Activated T-cell treated with anti-CD3 and anti-CD28 coated beads, Interleukin-2, amount 50 U/mL, for 24 hours (primary cell): ENCODE measurements around the gene BTBD1.

Experiments used
- DNase-seq: peaks from one replicate; pipeline ENCODE4 v3.0.0-alpha.2; 2020
- H3K27ac Mint-ChIP-seq: 2 replicates; pipeline ENCODE4 v1.8.0; 2020; ENCODE audit warnings: mild to moderate bottlenecking, mixed read lengths
- H3K27me3 Mint-ChIP-seq: 2 replicates; pipeline ENCODE4 v1.8.0; 2020; ENCODE audit warnings: mixed read lengths
- H3K36me3 Mint-ChIP-seq: 2 replicates; pipeline ENCODE4 v1.8.0; 2020; ENCODE audit warnings: low read depth, mixed read lengths
- H3K4me1 Mint-ChIP-seq: 2 replicates; pipeline ENCODE4 v1.8.0; 2020; ENCODE audit warnings: low read depth, mixed read lengths
- H3K4me3 Mint-ChIP-seq: 2 replicates; pipeline ENCODE4 v1.8.0; 2020; ENCODE audit warnings: mild to moderate bottlenecking, moderate library complexity, mixed read lengths
- H3K9me3 Mint-ChIP-seq: 2 replicates; pipeline ENCODE4 v1.8.0; 2020; ENCODE audit warnings: mixed read lengths

BTBD1 gene

GRCh38 chr15:83066734-83067637 lies at the start of gene BTBD1:
BTBD1 (minus strand) TSS chr15:83067252; CDS start chr15:83067151, 101 bp downstream.
- Mint-ChIP-seq H3K27ac (peak within 1 kb of the TSS; percentile 92), H3K4me3 (no peak within 1 kb of the TSS)

GRCh38 chr15:83115831-83116565 lies 48.9 kb upstream of the BTBD1 start:
- peaks cover 7% of the 10 kb centered on the region for H3K27me3 Mint-ChIP-seq
- DNase-seq: no peak
- H3K4me1 Mint-ChIP-seq: peaks cover 4% of the 10 kb centered on the region
- H3K4me3 Mint-ChIP-seq: no peak overlapping the region
- no peaks in the 10 kb centered on the region for H3K36me3 Mint-ChIP-seq
- H3K27ac Mint-ChIP-seq: peak overlapping the region; percentile 57
- H3K9me3 Mint-ChIP-seq: no peaks in the 10 kb centered on the region

More at GRCh38 chr15:83066734-83067637, at the start of gene BTBD1:
- Mint-ChIP-seq H3K9me3 (peaks cover 6% of the 10 kb centered on the region), H3K4me1 (peaks cover 16% of the 10 kb centered on the region), H3K27me3 (no peaks in the 10 kb centered on the region), H3K36me3 (peaks cover 4% of the 10 kb centered on the region)
- DNase-seq: peak; percentile 91

- no peak for DNase-seq
- Mint-ChIP-seq H3K4me1 (peaks cover 4% of the 10 kb centered on the region), H3K36me3 (no peaks in the 10 kb centered on the region), H3K9me3 (no peaks in the 10 kb centered on the region), H3K27me3 (peaks cover 10% of the 10 kb centered on the region), H3K4me3 (no peak overlapping the region), H3K27ac (peak overlapping the region; percentile 57)
Measured at GRCh38 chr15:83115410-83115809, 48.4 kb upstream of the BTBD1 start.

GRCh38 chr15:83114856-83115255 lies 47.8 kb upstream of the BTBD1 start:
- H3K27ac Mint-ChIP-seq: no peak overlapping the region
- peaks cover 4% of the 10 kb centered on the region for H3K4me1 Mint-ChIP-seq
- H3K36me3 Mint-ChIP-seq: no peaks in the 10 kb centered on the region
- DNase-seq: no peak
- H3K4me3 Mint-ChIP-seq: no peak overlapping the region
- H3K9me3 Mint-ChIP-seq: no peaks in the 10 kb centered on the region
- peaks cover 16% of the 10 kb centered on the region for H3K27me3 Mint-ChIP-seq

- Mint-ChIP-seq H3K27me3 (peaks cover 23% of the 10 kb centered on the region), H3K4me1 (peaks cover 4% of the 10 kb centered on the region), H3K36me3 (no peaks in the 10 kb centered on the region), H3K4me3 (no peak overlapping the region), H3K27ac (no peak overlapping the region), H3K9me3 (no peaks in the 10 kb centered on the region)
- DNase-seq: no peak
Measured at GRCh38 chr15:83113881-83114674, 47.0 kb upstream of the BTBD1 start.

GRCh38 chr15:83112956-83113299 lies 45.9 kb upstream of the BTBD1 start:
- DNase-seq: no peak
- Mint-ChIP-seq H3K27me3 (peaks cover 35% of the 10 kb centered on the region), H3K4me3 (no peak overlapping the region), H3K36me3 (no peaks in the 10 kb centered on the region), H3K27ac (no peak overlapping the region), H3K4me1 (peaks cover 10% of the 10 kb centered on the region), H3K9me3 (no peaks in the 10 kb centered on the region)

GRCh38 chr15:83112233-83112955 lies 45.3 kb upstream of the BTBD1 start:
- Mint-ChIP-seq H3K36me3 (no peaks in the 10 kb centered on the region), H3K4me1 (peaks cover 10% of the 10 kb centered on the region), H3K27ac (no peak overlapping the region), H3K27me3 (peaks cover 36% of the 10 kb centered on the region), H3K9me3 (no peaks in the 10 kb centered on the region), H3K4me3 (no peak overlapping the region)
- DNase-seq: no peak

GRCh38 chr15:83111149-83111548 lies 44.1 kb upstream of the BTBD1 start:
- no peak overlapping the region for H3K4me3 Mint-ChIP-seq
- no peak overlapping the region for H3K27ac Mint-ChIP-seq
- H3K36me3 Mint-ChIP-seq: no peaks in the 10 kb centered on the region
- H3K4me1 Mint-ChIP-seq: peaks cover 15% of the 10 kb centered on the region
- peaks cover 44% of the 10 kb centered on the region for H3K27me3 Mint-ChIP-seq
- DNase-seq: no peak
- H3K9me3 Mint-ChIP-seq: no peaks in the 10 kb centered on the region

- Mint-ChIP-seq H3K27ac (no peak overlapping the region), H3K9me3 (no peaks in the 10 kb centered on the region), H3K36me3 (no peaks in the 10 kb centered on the region), H3K4me1 (peaks cover 11% of the 10 kb centered on the region), H3K4me3 (no peak overlapping the region), H3K27me3 (peaks cover 50% of the 10 kb centered on the region)
- no peak for DNase-seq
Measured at GRCh38 chr15:83110381-83110780, 43.3 kb upstream of the BTBD1 start.

- DNase-seq: no peak
- Mint-ChIP-seq H3K4me1 (peaks cover 11% of the 10 kb centered on the region), H3K27me3 (peaks cover 55% of the 10 kb centered on the region), H3K9me3 (no peaks in the 10 kb centered on the region), H3K36me3 (no peaks in the 10 kb centered on the region), H3K27ac (no peak overlapping the region), H3K4me3 (no peak overlapping the region)
Measured at GRCh38 chr15:83109532-83109931, 42.5 kb upstream of the BTBD1 start.

GRCh38 chr15:83108266-83109219 lies 41.5 kb upstream of the BTBD1 start:
- Mint-ChIP-seq H3K4me3 (peak overlapping the region; percentile 69), H3K27me3 (peaks cover 64% of the 10 kb centered on the region), H3K9me3 (no peaks in the 10 kb centered on the region), H3K36me3 (no peaks in the 10 kb centered on the region), H3K27ac (no peak overlapping the region), H3K4me1 (peaks cover 11% of the 10 kb centered on the region)
- peak; percentile 43 for DNase-seq

- no peak overlapping the region for H3K27ac Mint-ChIP-seq
Measured at GRCh38 chr15:83107841-83108181, 40.8 kb upstream of the BTBD1 start.

More at GRCh38 chr15:83107841-83108181, 40.8 kb upstream of the BTBD1 start:
- no peak for DNase-seq
- H3K27me3 Mint-ChIP-seq: peaks cover 64% of the 10 kb centered on the region
- no peaks in the 10 kb centered on the region for H3K36me3 Mint-ChIP-seq
- H3K4me3 Mint-ChIP-seq: peak overlapping the region; percentile 69
- peaks cover 11% of the 10 kb centered on the region for H3K4me1 Mint-ChIP-seq
- H3K9me3 Mint-ChIP-seq: no peaks in the 10 kb centered on the region
